Spinal cord (tissue), 10 donors: Measurements from ENCODE around the gene ABCA6. TPM values are rescaled to one million over a fixed set of nuclear protein-coding genes. Genes with fewer than 3 reads are reported as not detected.
"Not testable (repeated sequence)": the region's sequence is repeated elsewhere in the genome, so short reads cannot be mapped to it uniquely, and the experiment has no call there.

Source experiments
- DNase-seq, 6 donors: peaks; one replicate each; pipeline versions ENCODE4 v3.0.0 to v3.0.0-alpha.2; 2013 to 2015; ENCODE audit warnings: low spot score in 6 of 6, low read depth in 4 of 6
- H3K27ac ChIP-seq: one replicate; pipeline ENCODE4 v1.5.1; 2013; ENCODE audit warnings: low read depth, low read length, control low read depth
- H3K27me3 ChIP-seq: one replicate; pipeline ENCODE4 v1.6.1; 2013; ENCODE audit warnings: low read length; ENCODE audit not compliant: control insufficient read depth, insufficient read depth
- H3K36me3 ChIP-seq: one replicate; pipeline ENCODE4 v1.6.1; 2013; ENCODE audit warnings: low read length; ENCODE audit not compliant: control insufficient read depth, insufficient read depth
- H3K4me1 ChIP-seq: one replicate; pipeline ENCODE4 v1.6.1; 2013; ENCODE audit warnings: low read length; ENCODE audit not compliant: control insufficient read depth, insufficient read depth
- H3K4me3 ChIP-seq: one replicate; pipeline ENCODE4 v1.5.1; 2013; ENCODE audit warnings: low read depth, low read length, control low read depth
- H3K9me3 ChIP-seq: one replicate; pipeline ENCODE4 v1.6.1; 2013; ENCODE audit warnings: low read length; ENCODE audit not compliant: control insufficient read depth, insufficient read depth
- WGBS: methylation state at CpG from one replicate; pipeline ENCODE4 v1.1.5; 2013; ENCODE audit warnings: missing lambda C conversion rate; ENCODE audit not compliant: insufficient coverage; 5-methylcytosine and 5-hydroxymethylcytosine counted together
- polyA plus RNA-seq, 2 donors: library from polyadenylated mRNA; unstranded; fragments of 120-200 nt; gene quantifications; one replicate each; pipeline ENCODE4 v1.2.1, GENCODE V29; 2013; ENCODE audit not compliant: insufficient read length in 2 of 2
- total RNA-seq, 2 donors: library from RNA; depleted of rRNA in 1 of 2; stranded (reverse); fragments of 120-200 nt in 1 of 2; fragments of >200 nt in 1 of 2; gene quantifications; one replicate each; pipeline versions ENCODE4 v1.2.3 to v1.2.4, GENCODE V29; 2013 to 2014
- donor health status: healthy.

Gene ABCA6
- total and polyA plus RNA-seq, 4 donors = 0.93 to 17.9 (median 4.8) TPM

DNA sequence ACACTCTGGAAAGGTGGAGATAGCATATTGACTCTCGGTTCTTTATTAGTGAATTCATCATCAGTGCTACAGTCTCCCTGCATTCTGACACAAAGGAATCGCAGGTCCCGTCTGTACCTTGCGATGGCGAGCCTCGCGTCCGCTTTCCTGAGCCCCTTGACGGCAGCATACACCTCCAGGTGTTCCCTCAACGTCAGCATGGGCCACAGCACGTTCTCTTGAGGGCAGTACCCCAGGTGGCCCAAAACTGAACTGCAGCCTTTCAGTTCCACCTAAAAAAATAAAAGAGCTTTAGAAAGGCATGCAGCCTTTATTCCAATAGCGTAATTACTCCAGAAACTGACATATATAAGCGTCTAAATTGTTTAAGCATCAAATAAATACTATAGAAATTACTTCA, 56.8 kb downstream of the ABCA6 start:
- no peaks in the 10 kb centered on the region for H3K36me3 ChIP-seq

DNA sequence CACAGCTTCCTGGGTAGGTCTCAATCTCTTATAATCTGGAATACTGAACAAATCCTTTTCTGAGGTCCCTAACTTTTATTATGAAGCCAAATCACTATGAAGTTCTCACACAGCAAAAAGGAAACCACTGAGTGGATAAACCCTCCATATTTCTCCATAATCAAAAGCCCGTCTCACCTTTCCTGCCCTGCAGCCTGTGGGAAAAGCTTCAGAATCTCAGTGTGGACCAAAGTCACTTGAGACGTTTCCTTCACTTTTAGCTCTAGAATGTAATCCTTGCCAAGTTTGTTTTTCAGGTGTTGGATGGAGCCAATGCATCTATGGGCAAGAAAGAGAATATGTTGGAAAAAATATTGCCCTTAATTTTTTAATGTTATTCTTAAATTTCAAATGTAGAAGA, 59.0 kb downstream of the ABCA6 start:
- Histone ChIP-seq H3K9me3 (no peaks in the 10 kb centered on the region), H3K4me3 (no peak overlapping the region)

More for the DNA sequence above, 56.8 kb downstream of the ABCA6 start:
- no peaks in the 10 kb centered on the region for H3K9me3 ChIP-seq
- 44% methylated on average over 11 of the region's 13 CpGs for WGBS
- H3K4me1 ChIP-seq = no peaks in the 10 kb centered on the region
- H3K4me3 ChIP-seq = no peak overlapping the region
- no peaks in the 10 kb centered on the region for H3K27me3 ChIP-seq
- no peak for DNase-seq
- no peak overlapping the region for H3K27ac ChIP-seq

DNA sequence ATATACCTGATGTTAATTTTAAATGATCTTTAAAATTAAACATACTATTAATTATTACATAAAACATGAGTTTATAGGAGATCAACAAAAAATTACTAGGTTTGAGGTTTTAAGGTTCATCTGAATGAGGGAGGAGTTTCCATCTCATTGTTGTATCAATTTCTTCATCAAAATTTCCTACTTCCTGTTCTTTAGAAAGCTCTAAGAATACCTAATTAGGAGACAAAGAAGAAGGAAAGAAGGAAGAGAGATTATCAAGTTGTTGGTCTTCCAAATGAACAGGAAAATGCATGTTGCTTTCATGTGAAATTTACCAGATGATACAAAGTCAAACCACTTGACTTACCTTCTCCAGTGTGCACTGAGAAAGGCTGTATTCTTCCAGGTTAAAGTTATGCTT, 62.8 kb downstream of the ABCA6 start:
- H3K4me3 ChIP-seq = no peak overlapping the region
- no peak overlapping the region for H3K27ac ChIP-seq
- H3K36me3 ChIP-seq = no peaks in the 10 kb centered on the region
- H3K9me3 ChIP-seq = no peaks in the 10 kb centered on the region
- no peak for DNase-seq
- no peaks in the 10 kb centered on the region for H3K4me1 ChIP-seq
- no peaks in the 10 kb centered on the region for H3K27me3 ChIP-seq

More for the DNA sequence above, 59.0 kb downstream of the ABCA6 start:
- no peak for DNase-seq
- no peaks in the 10 kb centered on the region for H3K4me1 ChIP-seq
- no peaks in the 10 kb centered on the region for H3K27me3 ChIP-seq
- H3K27ac ChIP-seq = no peak overlapping the region
- WGBS = 71% methylated on average over 1 of the region's 2 CpGs
- H3K36me3 ChIP-seq = no peaks in the 10 kb centered on the region

DNA sequence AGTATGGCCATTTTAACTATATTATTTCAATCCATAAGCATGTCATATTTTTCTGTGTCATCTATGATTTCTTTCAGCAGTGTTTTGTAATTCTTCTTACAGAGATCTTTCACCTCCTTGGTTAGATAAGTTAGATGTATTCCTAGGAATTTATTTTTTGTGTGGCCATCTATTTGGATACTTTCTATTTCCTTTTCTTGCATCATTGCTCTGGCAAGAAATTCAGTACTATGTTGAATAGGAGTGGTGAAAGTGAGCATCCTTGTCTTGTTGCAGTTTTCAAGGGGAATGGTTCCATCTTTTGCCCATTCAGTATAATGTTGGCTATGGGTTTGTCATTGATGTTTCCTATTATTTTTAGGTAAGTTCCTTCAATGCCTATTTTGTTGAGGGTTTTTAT, 65.9 kb downstream of the ABCA6 start:
- no peaks in the 10 kb centered on the region for H3K4me1 ChIP-seq
- no peaks in the 10 kb centered on the region for H3K27me3 ChIP-seq
- no peaks in the 10 kb centered on the region for H3K36me3 ChIP-seq
- DNase-seq = no peak
- H3K9me3 ChIP-seq = no peaks in the 10 kb centered on the region
- no peak overlapping the region for H3K4me3 ChIP-seq
- no peak overlapping the region for H3K27ac ChIP-seq

DNA sequence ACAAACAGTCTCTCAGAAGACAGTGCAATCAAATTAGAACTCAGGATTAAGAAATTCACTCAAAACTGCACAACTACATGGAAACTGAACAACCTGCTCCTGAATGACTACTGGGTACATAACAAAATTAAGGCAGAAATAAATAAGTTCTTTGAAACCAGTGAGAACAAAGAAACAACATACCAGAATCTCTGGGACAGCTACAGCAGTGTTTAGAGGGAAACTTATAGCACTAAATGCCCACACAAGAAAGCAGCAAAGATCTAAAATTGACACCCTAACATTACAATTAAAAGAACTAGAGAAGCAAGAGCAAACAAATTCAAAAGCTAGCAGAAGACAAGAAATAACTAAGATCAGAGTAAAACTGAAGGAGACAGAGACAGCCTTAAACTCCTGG, 68.3 kb downstream of the ABCA6 start:
- H3K27ac ChIP-seq, H3K4me3 ChIP-seq, H3K27me3 ChIP-seq, H3K9me3 ChIP-seq, H3K36me3 ChIP-seq, H3K4me1 ChIP-seq, DNase-seq: not testable (repeated sequence)

DNA sequence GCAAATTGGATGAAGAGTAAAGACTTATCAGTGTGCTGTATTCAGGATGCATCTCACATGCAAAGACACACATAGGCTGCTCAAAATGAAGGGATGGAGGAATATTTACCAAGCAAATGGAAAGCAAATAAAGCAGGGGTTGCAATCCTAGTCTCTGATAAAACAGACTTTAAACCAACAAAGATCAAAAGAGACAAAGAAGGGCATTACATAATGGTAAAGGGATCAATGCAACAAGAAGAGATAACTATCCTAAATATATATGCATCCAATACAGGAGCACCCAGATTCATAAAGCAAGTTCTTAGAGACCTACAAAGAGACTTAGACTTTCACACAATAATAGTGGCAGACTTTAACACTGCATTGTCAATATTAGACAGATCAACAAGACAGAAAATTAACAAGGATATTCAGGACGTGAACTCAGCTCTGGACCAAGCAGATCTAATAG, 68.9 kb downstream of the ABCA6 start:
- DNase-seq, H3K36me3 ChIP-seq, H3K4me3 ChIP-seq, H3K4me1 ChIP-seq, H3K27me3 ChIP-seq, H3K9me3 ChIP-seq, H3K27ac ChIP-seq: not testable (repeated sequence)
- WGBS = 100% methylated on average over 1 of the region's 1 CpG

DNA sequence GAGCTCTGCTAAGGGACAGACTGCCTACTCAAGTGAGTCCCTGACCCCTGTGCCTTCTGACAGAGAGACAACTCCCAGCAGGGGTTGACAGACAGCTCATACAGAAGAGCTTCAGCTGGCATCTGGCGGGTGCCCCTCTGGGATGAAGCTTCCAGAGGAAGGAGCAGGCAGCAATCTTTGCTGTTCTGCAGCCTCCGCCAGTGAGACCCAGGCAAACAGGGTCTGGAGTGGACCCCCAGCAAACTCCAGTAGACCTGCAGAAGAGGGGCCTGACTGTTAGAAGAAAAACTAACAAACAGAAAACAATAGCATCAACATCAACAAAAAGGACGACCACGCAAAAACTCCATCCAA, 70.5 kb downstream of the ABCA6 start:
- H3K4me3 ChIP-seq, H3K9me3 ChIP-seq, H3K4me1 ChIP-seq, DNase-seq, H3K27me3 ChIP-seq, H3K36me3 ChIP-seq, H3K27ac ChIP-seq: not testable (repeated sequence)
- 97% methylated on average over 4 of the region's 4 CpGs for WGBS

DNA sequence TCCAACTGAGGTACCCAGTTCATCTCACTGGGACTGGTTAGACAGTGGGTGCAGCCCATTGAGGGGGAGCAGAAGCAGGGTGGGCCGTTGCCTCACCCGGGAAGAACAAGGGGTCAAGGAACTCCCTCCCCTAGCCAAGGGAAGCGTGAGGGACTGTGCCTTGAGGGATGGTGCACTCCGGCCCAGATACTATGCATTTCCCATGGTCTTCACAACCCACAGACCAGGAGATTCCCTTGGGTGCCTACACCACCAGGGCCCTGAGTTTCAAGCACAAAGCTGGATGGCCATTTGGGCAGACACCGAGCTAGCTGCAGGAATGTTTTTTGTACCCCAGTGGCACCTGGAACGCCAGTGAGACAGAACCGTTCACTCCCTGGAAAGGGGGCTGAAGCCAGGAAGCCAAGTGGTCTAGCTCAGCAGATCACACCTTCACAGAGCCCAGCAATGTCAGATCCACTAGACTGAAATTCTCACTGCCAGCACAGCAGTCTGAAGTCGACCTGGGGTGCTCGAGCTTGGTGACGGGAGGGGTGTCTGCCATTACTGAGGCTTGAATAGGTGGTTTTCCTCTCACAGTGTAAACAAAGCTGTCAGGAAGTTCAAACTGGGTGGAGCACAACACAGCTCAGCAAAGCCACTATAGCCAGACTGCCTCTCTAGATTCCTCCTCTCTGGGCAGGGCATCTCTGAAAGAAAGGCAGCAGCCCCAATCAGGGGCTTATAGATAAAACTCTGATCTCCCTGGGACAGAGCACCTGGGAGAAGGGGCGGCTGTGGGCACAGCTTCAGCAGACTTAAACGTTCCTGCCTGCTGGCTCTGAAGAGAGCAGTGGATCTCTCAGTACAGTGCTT, 71.1 kb downstream of the ABCA6 start:
- H3K4me3 ChIP-seq, H3K27me3 ChIP-seq, DNase-seq, H3K36me3 ChIP-seq, H3K9me3 ChIP-seq, H3K4me1 ChIP-seq, H3K27ac ChIP-seq: not testable (repeated sequence)
- 71% methylated on average over 9 of the region's 12 CpGs for WGBS

DNA sequence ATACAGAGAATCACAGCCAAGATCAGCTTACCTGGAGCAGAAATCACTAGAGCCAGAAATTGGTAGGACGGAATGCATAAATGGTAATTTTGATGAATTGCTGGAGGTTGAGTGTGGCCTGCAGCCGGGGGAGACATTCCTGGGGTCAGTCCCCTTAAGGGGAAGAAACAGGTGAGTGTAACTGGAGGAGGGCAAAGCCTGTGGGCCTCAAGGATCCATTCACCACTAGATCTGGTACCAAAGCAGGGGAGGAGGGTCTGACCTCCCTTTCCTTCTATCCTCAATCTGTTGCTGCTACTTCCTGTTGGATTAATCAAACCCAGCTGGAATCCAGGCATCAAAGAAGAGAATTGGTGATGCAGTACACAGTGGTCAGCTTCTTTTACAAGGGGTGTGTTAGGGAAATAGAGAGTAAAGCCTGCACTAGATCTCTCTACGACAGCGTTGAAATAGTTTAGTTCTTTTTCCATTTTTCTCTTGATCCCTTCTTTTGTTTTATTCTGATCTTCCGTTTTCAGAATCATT, 72.4 kb downstream of the ABCA6 start:
- Histone ChIP-seq H3K27me3 (no peaks in the 10 kb centered on the region), H3K27ac (no peak overlapping the region), H3K9me3 (no peaks in the 10 kb centered on the region), H3K4me3 (no peak overlapping the region), H3K4me1 (no peaks in the 10 kb centered on the region), H3K36me3 (no peaks in the 10 kb centered on the region)
- no peak for DNase-seq
- WGBS = 81% methylated on average over 2 of the region's 5 CpGs

DNA sequence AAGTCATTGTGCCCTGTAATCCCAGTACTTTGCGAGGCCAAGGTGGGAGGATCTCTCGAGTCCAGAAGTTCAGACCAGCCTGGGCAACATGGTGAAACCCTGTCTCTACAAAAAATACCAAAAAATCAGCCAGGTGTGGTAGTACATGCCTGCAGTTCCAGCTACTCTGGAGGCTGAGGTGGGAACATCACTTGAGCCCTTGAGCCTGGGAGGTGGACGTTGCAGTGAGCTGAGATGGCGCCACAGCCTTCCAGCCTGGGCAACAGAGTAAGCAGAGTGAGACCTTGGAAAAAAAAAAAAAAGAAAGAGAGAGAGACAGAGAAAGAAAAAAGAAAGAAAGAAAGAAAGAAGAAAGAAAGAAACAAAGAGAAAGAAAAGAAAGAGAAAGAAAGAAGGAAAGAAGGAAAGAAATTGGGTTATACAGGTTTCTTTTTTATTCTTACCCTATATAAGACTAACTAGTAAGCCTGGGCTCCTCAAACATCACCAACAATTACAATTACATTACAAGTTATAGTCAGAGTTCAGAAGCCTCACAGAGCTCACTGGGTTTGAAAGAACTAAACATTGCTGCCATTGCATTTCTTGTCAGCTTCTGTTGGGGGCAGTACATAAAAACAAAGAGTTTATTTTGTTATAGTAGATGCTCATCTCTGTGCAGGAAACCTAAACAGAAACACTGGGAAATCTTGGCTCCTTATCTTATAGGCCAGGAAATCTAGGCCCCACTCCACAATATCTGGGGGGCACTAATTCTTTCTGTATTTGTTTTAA, 74.2 kb downstream of the ABCA6 start:
- 100% methylated on average over 2 of the region's 4 CpGs for WGBS
- H3K27ac ChIP-seq = no peak overlapping the region

More for the DNA sequence above, 74.2 kb downstream of the ABCA6 start:
- H3K9me3 ChIP-seq = no peaks in the 10 kb centered on the region
- H3K4me3 ChIP-seq = no peak overlapping the region
- no peaks in the 10 kb centered on the region for H3K27me3 ChIP-seq
- DNase-seq = no peak
- H3K36me3 ChIP-seq = no peaks in the 10 kb centered on the region
- H3K4me1 ChIP-seq = no peaks in the 10 kb centered on the region
